Neural cell (in vitro differentiated cells): ENCODE data around the gene ATE1. TPM values are rescaled to one million over a fixed set of nuclear protein-coding genes. Genes with fewer than 3 reads are reported as not detected.

Experiments
- H2AFZ ChIP-seq: fragments of 200-600, 300-800 bp; sonication (generic), shearing (Covaris generic); 2 replicates; pipeline ENCODE4 v1.6.0; 2014; ENCODE audit warnings: low read depth, mild to moderate bottlenecking, antibody characterized with exemption, low read length, moderate library complexity
- H3F3A ChIP-seq: fragments of 200-600 bp; shearing (Covaris generic); 2 replicates; pipeline ENCODE4 v1.6.1; 2016; ENCODE audit warnings: mild to moderate bottlenecking, moderate library complexity, mixed read lengths, antibody characterized with exemption, low read length; ENCODE audit not compliant: insufficient read depth, poor library complexity, severe bottlenecking
- H3K27ac ChIP-seq: fragments of 200-600, 300-800 bp; sonication (generic), shearing (Covaris generic); 2 replicates; pipeline ENCODE4 v1.5.1; 2014; ENCODE audit warnings: mild to moderate bottlenecking, low read length, moderate library complexity
- H3K27me3 ChIP-seq: fragments of 300-800, 200-600 bp; sonication (generic), shearing (Covaris generic); 2 replicates; pipeline ENCODE4 v1.6.0; 2014; ENCODE audit warnings: mild to moderate bottlenecking, low read depth, low read length, moderate library complexity; ENCODE audit not compliant: insufficient read depth
- H3K36me3 ChIP-seq: fragments of 300-800, 200-600 bp; sonication (generic), shearing (Covaris generic); 2 replicates; pipeline ENCODE4 v1.5.1; 2014; ENCODE audit warnings: mild to moderate bottlenecking, antibody characterized with exemption, low read length, moderate library complexity; ENCODE audit not compliant: insufficient read depth
- H3K4me2 ChIP-seq: fragments of 300-800, 200-600 bp; sonication (generic), shearing (Covaris generic); 2 replicates; pipeline ENCODE4 v1.6.0; 2014; ENCODE audit warnings: mild to moderate bottlenecking, low read length
- H3K4me3 ChIP-seq: fragments of 300-800, 200-600 bp; sonication (generic), shearing (Covaris generic); 2 replicates; pipeline ENCODE4 v1.5.1; 2014; ENCODE audit warnings: mild to moderate bottlenecking, low read length, moderate library complexity
- H3K79me2 ChIP-seq: fragments of 200-600 bp; shearing (Covaris generic); replicated peaks from 2 replicates; pipeline ENCODE4 v1.6.0; 2014; ENCODE audit warnings: mild to moderate bottlenecking, low read length, moderate library complexity; ENCODE audit not compliant: insufficient read depth
- H3K9ac ChIP-seq: fragments of 300-800, 200-600 bp; sonication (generic), shearing (Covaris generic); 2 replicates; pipeline ENCODE4 v1.6.1; 2016; ENCODE audit warnings: mild to moderate bottlenecking, low read length, mixed read lengths
- H3K9me2 ChIP-seq: fragments of 200-600 bp; shearing (Covaris generic); 2 replicates; pipeline ENCODE4 v1.6.1; 2016; ENCODE audit warnings: mild to moderate bottlenecking, low read length, mixed read lengths; ENCODE audit not compliant: insufficient read depth
- H3K9me3 ChIP-seq: fragments of 200-600, 300-800 bp; sonication (generic), shearing (Covaris generic); 2 replicates; pipeline ENCODE4 v1.6.1; 2016; ENCODE audit warnings: mild to moderate bottlenecking, mixed run types, low read length, moderate library complexity, mixed read lengths
- H4K20me1 ChIP-seq: fragments of 200-600 bp; shearing (Covaris generic); 2 replicates; pipeline ENCODE4 v1.6.1; 2016; ENCODE audit warnings: mild to moderate bottlenecking, mixed run types; ENCODE audit not compliant: insufficient read depth
- CTCF ChIP-seq: fragments of 450-650 bp; IDR thresholded peaks from 2 replicates; pipeline ENCODE4 v1.5.1; 2014; ENCODE audit warnings: antibody characterized with exemption, mild to moderate bottlenecking, moderate library complexity; ENCODE audit not compliant: poor library complexity, severe bottlenecking
- EP300 ChIP-seq: fragments of 450-650 bp; conservative IDR thresholded peaks from 2 replicates; pipeline ENCODE4 v1.6.1; 2014; ENCODE audit warnings: antibody characterized with exemption, mild to moderate bottlenecking, moderate library complexity; ENCODE audit not compliant: poor library complexity, severe bottlenecking
- EZH2 ChIP-seq: fragments of 200-600, 300-800 bp; shearing (Covaris generic), sonication (generic); IDR thresholded peaks from 2 replicates; pipeline ENCODE4 v1.6.1; 2014; ENCODE audit warnings: antibody characterized with exemption, low read length, borderline replicate concordance, mild to moderate bottlenecking; ENCODE audit not compliant: insufficient read depth, poor library complexity, severe bottlenecking
- MXI1 ChIP-seq: fragments of 450-650 bp; conservative IDR thresholded peaks from 2 replicates; pipeline ENCODE4 v1.6.1; 2014; ENCODE audit warnings: antibody characterized with exemption, mild to moderate bottlenecking; ENCODE audit not compliant: poor library complexity, severe bottlenecking
- POLR2AphosphoS5 ChIP-seq: IDR thresholded peaks from 2 replicates; pipeline ENCODE4 v1.6.1; 2012
- RAD21 ChIP-seq: fragments of 450-650 bp; conservative IDR thresholded peaks from 2 replicates; pipeline ENCODE4 v1.6.1; 2014; ENCODE audit warnings: antibody characterized with exemption, mild to moderate bottlenecking, moderate library complexity
- REST ChIP-seq: IDR thresholded peaks from 2 replicates; pipeline ENCODE4 v1.6.1; 2012; ENCODE audit warnings: borderline replicate concordance
- SMC3 ChIP-seq: fragments of 450-650 bp; conservative IDR thresholded peaks from 2 replicates; pipeline ENCODE4 v1.6.1; 2014; ENCODE audit warnings: antibody characterized with exemption, mild to moderate bottlenecking, moderate library complexity; ENCODE audit not compliant: poor library complexity
- TAF1 ChIP-seq: IDR thresholded peaks from 2 replicates; pipeline ENCODE4 v1.6.1; 2012; ENCODE audit warnings: low read depth
- polyA plus RNA-seq: library from polyadenylated mRNA; depleted of rRNA; stranded (reverse); fragments of >200 nt; gene quantifications from 2 replicates; pipeline ENCODE4 v1.2.3, GENCODE V29; 2014

The ATE1 gene
- polyA plus RNA-seq, 1 donor from 2014 or later = 23.7 TPM

- Histone ChIP-seq H3K9ac (no peak overlapping the region), H3K27ac (no peak overlapping the region), H3K79me2 (no peaks in the 10 kb centered on the region), H3K4me3 (no peak overlapping the region), H3F3A (no peaks in the 10 kb centered on the region), H3K4me2 (no peak overlapping the region), H3K36me3 (no peaks in the 10 kb centered on the region), H2AFZ (no peak overlapping the region), H4K20me1 (no peaks in the 10 kb centered on the region), H3K27me3 (no peaks in the 10 kb centered on the region), H3K9me2 (no peaks in the 10 kb centered on the region), H3K9me3 (no peaks in the 10 kb centered on the region)
- TF ChIP-seq RAD21 (no peak), EP300 (no peak), TAF1 (no peak), MXI1 (no peak), REST (no peak), EZH2 (no peak), CTCF (no peak), POLR2AphosphoS5 (no peak), SMC3 (no peak)
Measured at GRCh38 chr10:121952226-121952625, 24.4 kb upstream of the ATE1 start.

- H3K9me3 ChIP-seq = no peaks in the 10 kb centered on the region
- no peak overlapping the region for H3K27ac ChIP-seq
- no peak overlapping the region for H3K4me3 ChIP-seq
- H2AFZ ChIP-seq = no peak overlapping the region
- H3K9ac ChIP-seq = no peak overlapping the region
- H3K36me3 ChIP-seq = no peaks in the 10 kb centered on the region
- no peak overlapping the region for H3K4me2 ChIP-seq
- no peaks in the 10 kb centered on the region for H4K20me1 ChIP-seq
- no peaks in the 10 kb centered on the region for H3K9me2 ChIP-seq
- H3K79me2 ChIP-seq = no peaks in the 10 kb centered on the region
- TF ChIP-seq EP300 = no peak
- TF ChIP-seq EZH2 = no peak
- no peaks in the 10 kb centered on the region for H3F3A ChIP-seq
- no peaks in the 10 kb centered on the region for H3K27me3 ChIP-seq
Measured at GRCh38 chr10:121949451-121949850, 21.6 kb upstream of the ATE1 start.

GRCh38 chr10:121949049-121949448, 21.2 kb upstream of the ATE1 start:
- Histone ChIP-seq H3K9me3 (no peaks in the 10 kb centered on the region), H3K9ac (no peak overlapping the region), H4K20me1 (no peaks in the 10 kb centered on the region), H2AFZ (no peak overlapping the region), H3K9me2 (no peaks in the 10 kb centered on the region), H3K27ac (no peak overlapping the region), H3K27me3 (no peaks in the 10 kb centered on the region), H3K4me2 (no peak overlapping the region), H3K4me3 (no peak overlapping the region), H3F3A (no peaks in the 10 kb centered on the region), H3K79me2 (no peaks in the 10 kb centered on the region), H3K36me3 (no peaks in the 10 kb centered on the region)
- TF ChIP-seq POLR2AphosphoS5 = no peak
- TF ChIP-seq SMC3 = no peak
- no peak for TF ChIP-seq EZH2
- TF ChIP-seq MXI1 = no peak
- TF ChIP-seq REST = no peak
- no peak for TF ChIP-seq RAD21
- no peak for TF ChIP-seq CTCF
- TF ChIP-seq TAF1 = no peak
- TF ChIP-seq EP300 = no peak
